Cardiac septum (tissue), 1 donor: ENCODE data around the gene ELMOD1. TPM values are rescaled to one million over a fixed set of nuclear protein-coding genes. Genes with fewer than 3 reads are reported as not detected.

ENCODE experiments used
- DNase-seq: peaks from one replicate; pipeline ENCODE4 v3.0.0-alpha.2; 2020; ENCODE audit warnings: low spot score
- intact Hi-C: fragments of 100-400 bp; cut with DNase I; formaldehyde crosslinking; loops from one replicate; pipeline ENCODE4 v1.14.0; 2022
- total RNA-seq: library from RNA; stranded (reverse); fragmentation: NEBNext Ultra II Directional; extraction: Animal tissue kit (Norgen Biotek cat#: 25700); gene quantifications from one replicate; pipeline ENCODE4 v1.2.1, GENCODE V29; 2021
- donor health status: DM: no; HTN: no; CAD: no.

The ELMOD1 gene
- total RNA-seq, 1 donor from 2014 or later: 0.89 TPM

DNA sequence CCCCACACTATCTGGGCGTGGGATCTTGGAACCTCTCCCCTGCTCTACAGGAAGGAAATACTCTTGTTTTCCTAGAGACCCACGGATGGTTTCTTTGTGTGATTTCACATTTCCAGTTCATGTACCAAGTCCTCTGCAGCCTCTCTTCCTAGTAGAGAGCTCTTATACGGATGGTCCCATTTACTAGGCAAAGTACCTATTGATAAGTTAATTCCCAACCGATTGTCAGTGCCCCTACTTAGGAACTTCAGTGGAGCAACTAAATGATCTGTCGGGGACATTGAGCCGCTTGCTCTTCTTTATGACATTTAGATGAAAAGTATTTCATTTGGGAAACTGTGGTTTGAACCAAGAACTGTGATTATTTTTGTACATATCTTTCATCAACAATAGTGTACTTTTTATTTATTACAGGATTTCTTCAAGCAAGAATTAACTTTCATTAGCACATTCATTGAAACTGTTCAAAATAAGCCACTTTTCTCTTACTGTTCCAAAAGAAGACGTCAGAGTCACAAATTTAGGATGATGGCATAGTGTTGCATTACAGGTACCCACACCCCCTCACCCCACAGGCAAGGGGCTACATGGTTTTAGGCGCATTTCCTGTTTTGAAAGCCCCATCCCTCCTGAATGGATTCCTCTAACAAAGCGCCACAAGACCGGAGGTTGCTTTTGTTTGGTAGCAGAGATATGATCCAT is 34.2 kb downstream of the ELMOD1 start:
- DNase-seq: no peak
- intact Hi-C loops: no loop called here

DNA sequence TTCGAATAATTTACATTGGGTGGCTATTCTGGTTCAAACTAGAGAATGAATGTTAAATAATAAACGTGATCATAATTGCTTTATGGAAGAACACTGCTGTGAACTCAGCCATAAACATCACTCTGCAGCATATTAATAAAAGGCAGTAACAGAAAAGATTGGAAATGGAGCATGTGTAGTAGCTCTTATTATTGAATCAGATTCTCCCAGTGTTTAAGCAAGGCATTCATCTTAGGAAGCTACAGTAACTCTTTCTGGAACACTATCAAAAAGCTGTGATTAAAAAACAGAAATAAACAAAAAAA is 34.7 kb downstream of the ELMOD1 start:
- intact Hi-C loops: no loop called here
- DNase-seq: no peak

DNA sequence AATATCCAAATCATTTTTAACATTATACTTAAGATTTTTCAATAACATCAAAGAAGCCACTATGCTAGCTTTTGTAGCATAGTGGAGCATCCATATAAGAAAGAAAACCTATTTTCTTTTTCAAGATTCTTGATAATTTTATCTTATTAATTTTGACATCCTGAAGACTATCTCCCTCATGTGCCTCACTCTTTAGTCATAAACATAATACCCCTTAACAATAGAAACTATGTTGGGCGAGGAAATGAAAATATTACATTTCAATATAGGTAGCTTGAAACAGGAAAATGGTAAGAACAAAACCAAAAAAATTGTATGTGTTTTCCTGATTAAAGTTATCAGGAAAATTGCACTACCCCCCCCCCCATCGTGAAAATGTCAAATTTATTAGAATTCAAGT is 40.1 kb downstream of the ELMOD1 start:
- no peak for DNase-seq
- intact Hi-C loops: no loop called here

DNA sequence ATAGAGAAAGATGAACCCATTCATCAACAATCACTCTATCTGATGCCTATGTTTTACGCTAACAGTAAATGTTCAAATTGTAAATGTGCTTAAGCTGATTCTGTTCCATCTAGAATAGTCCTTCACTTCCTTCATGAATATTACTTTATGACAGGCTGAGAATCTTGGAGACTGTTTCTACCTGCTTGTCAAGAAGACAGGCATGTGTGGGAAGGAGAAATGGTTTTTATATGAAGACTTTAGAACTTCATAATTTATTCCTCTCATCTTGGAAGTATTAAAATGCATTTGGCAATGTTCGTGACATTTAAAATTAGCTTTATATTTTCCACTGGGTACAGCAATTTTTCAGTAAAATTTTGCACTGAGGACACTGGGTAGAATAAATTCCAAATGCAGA is 41.0 kb downstream of the ELMOD1 start:
- intact Hi-C loops: no loop called here

DNA sequence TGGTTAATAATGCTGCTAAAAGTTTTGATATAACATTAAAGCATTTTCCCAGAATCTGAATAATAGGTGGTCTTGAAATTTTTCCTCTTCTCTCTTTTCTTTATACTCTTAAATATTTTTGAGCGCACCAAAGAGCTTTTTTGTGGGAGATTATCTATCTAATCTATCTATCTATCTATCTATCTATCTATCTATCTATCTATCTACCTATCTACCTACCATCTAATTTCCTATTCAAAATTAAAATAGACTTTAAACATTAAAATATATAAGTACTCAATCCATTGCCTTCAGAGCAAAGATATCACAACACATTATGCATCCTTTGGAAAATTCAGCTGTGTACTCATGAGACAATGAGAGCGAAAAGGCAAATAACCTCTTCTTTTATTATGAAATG is 55.8 kb downstream of the ELMOD1 start:
- intact Hi-C loops: no loop called here
- DNase-seq: no peak

More for the DNA sequence above, 41.0 kb downstream of the ELMOD1 start:
- DNase-seq: no peak

DNA sequence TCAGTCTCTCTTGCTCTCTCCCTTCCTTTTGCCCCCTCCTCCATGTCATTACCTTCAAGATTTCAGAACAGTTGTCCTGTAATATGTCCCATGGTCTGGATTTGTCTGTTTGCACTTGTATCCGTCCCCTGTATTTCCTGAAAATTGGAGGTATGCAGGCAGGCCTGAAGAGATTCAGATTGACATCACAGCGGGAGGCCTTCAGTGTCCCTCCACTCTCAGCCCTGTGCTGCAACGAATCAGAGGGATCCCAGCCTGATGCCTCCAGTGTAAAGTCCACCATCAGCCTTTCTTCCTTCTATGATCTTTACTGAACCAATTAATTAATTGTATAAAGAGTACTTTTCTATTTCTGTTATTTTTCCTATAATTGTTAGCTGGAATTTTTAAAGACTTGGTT is 57.3 kb downstream of the ELMOD1 start:
- intact Hi-C loops: no loop called here

DNA sequence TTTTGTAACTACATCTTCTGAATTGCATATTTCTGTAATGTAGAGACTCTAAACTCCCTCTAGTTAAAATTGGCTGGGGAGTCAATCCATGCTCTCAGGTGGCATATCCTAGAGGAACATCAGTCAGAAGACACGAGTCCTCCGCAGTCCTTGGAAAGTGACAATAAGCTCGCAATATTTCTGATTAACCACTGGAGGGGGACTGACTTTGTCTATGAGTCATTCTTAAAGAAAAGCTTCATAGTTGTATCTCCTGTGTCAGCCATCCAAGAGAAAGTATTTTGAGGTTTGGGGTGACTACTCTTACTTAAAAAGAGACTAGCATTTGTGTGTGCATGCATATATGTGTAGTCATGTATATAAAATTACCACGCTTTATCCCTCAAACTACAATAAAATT is 60.7 kb downstream of the ELMOD1 start:
- intact Hi-C loops: no loop called here
- DNase-seq: no peak

More for the DNA sequence above, 57.3 kb downstream of the ELMOD1 start:
- no peak for DNase-seq

DNA sequence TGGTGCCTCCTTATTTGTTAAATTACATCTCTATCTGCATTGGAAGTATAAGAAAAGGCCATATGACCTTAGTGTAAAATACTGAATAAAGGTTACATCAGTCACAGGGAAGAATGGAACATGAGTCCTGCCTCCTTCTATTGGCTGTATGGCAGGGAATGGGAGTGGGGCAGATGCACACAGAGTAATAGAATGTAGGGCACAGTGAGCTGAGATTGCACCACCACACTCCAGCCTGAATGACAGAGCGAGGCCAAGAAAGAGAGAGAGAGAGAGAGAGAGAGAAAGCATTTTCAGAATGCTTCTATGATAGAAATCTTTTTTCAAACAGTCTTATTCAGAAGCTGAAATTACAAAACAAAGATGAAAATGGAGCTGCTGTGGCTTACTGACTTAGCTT is 62.1 kb downstream of the ELMOD1 start:
- intact Hi-C loops: no loop called here
- no peak for DNase-seq

DNA sequence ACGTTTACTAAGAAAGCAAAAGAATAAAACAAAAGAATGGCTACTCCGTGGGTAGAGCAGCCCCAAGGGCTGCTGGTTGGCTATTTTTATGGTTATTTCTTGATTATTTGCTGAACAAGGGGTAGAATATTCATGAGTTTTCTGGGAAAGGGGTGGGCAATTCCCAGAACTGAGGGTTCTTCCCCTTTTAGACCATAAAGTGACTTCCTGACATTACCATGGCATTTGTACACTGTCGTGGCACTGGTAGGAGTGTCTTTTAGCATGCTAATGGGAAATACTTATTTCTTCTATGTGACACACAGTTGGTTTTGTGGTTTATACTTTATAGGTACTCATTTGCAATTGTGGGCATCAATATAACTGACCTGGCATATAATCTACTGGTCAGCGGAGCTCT is 64.7 kb downstream of the ELMOD1 start:
- intact Hi-C loops: no loop called here
- DNase-seq: no peak

DNA sequence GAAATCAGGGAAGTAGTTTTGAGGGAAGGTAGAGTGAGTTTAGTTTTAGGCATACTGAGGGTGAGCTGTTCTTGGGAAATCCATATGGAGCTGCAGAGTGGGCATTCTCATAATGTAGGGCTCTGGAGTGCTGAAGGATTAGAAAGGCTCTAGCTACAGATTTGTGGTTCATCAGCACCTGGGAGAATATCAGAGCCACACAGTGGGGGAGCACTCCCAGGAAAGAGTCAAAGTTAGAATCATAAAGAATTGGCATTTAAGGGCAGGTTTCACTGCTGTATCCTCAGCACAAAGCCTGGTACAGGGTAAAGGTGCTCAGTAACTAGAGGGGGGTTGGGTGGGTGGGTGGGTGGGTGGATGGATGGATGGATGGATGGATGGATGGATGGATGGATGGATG is 68.4 kb downstream of the ELMOD1 start:
- no peak for DNase-seq
- intact Hi-C loops: no loop called here

DNA sequence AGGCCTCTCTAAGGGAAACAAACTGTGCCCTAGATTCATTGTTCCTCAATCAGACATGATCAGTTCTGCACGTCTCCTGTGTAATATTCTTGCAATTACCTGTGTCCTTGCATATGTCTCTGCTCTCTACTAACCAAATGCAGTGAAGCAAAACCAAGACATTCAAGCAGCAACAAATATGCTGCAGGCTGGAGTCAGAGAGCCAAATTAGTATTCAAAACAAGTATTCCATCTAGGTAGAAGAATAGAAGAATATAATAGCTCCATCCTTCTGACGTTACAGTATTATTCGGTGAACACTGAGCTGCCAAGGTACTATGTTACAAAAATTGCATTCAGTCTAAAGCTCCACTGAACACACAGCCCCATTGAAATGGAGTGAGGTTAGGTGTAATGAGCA is 69.1 kb downstream of the ELMOD1 start:
- intact Hi-C loops: no loop called here
- no peak for DNase-seq

DNA sequence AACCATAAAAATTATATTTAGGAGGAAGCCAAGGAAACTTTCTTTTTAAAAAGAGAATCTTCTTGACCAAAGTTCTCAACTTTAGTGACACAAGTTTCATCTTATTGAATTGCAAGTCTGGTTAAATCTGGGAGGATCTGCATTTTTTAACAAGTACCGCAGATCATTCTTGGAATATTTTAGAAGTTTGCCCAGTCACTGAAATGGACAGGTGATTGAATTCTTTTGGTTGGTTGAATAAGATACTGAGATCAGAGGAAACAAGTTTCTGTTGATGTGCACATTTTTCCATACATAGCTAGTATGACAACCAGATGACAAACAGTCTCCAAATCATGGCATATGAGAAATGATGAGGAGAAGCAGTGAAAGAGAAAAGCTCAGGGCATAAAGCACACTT is 70.7 kb downstream of the ELMOD1 start:
- DNase-seq: no peak
- intact Hi-C loops: no loop called here

DNA sequence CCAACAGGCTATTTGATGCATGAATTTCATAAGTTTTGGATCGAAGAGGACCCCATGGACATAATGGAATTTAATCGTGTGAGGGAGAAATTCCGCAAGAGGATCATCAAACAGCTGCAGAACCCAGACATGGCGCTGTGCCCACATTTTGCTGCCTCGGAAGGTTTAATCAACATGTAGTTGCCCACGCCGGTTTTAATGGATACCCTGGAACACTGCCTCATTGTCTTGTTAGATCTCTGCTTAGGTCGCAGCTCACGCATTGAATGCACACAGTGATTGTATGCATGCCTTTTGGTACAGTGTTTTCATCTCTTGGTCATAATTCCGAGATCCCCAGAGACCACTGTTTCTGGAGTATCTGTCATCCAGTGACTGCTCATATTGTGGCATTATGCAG is 74.1 kb downstream of the ELMOD1 start:
- DNase-seq: no peak

DNA sequence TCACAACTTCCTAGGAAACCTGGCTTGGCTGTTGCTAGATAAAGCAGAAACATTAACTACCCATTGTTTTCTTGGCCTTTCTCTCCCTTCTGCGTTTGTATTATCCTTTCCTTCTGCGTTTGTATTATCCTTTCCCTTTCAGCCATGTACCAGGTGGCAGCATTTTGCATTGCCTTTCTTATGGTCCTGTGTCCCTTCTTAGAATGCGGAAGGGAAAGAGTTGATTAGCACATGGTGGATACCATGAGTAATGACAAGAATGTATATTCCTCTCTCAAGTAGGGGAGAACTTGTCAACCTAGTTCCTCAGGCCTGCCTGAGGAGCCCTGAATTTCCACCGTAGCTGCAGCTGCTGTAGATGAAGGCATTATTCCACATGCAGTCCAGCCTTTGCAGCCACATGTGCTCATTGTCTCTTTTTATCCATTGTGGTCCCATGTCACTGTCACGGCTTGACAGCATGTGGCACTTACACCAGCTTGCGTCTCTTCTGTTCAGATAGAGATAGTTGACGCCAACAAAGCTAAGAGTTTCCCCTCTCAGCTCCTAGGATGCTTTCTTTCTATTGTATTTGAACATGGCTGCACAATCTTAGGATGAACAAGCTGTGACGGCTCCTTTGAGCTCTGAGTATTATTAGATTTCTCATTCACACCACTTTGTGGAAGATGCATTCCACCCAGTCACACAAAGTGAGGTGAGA is 76.1 kb downstream of the ELMOD1 start:
- DNase-seq: no peak
- intact Hi-C loops: no loop called here

More for the DNA sequence above, 74.1 kb downstream of the ELMOD1 start:
- intact Hi-C loops: no loop called here

DNA sequence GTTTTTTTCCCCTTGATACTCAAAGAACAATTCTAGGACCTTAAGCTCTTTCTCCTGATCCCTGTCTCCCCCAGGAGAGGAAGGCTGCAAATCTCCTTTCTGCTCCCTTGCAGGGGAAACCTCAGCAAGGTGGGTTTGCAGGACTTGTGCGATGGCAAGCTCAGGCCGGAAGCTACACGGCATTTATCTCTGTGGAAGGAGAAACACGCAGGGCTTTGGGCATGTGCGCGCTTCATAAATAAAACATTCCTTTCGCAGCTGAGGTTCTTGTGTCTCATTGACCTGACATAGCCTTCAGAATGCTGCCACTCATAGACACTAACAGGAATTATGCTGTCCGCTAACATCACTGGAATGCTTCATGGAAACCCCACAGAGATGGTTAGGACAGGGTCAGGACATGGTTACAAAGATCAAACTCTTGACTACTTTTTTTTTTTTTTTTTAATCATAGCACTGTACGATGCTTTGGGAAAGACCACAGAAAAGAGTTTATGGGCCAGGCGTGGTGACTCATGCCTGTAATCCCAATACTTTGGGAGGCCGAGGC is 78.3 kb downstream of the ELMOD1 start:
- intact Hi-C loops: no loop called here
- no peak for DNase-seq

DNA sequence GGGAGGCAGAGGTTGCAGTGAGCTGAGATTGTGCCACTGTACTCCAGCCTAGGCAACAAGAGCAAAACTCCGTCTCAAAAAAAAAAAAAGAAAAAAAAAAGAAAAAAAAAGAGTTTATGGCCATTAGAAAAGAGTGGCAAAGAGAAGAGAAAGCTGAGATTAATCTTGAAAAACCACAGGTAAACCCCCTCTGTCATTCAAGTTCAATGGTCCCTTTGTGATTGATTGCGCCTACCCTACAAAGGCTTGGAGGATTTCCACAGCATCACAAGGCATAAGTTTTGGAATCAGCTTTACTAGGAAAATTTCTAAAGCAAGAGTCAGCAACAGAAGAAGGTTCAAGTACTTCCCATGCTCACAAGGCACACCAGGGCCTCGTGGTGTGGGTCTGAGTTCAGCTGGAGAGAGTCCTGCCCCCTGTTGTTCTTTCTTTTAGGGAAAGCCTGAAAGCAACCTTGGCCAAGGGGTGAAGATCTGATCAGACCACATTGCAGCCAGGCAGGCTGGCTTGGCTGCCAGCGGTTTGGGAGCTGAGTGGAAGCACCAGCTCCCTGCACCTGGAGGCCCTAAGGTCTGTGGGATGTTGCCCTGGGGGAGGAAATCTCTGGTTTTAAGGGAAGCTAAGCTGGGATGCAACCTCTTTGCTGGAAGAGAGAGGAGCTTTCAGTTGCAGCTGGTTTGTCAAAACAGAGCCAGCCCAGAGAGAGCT is 79.1 kb downstream of the ELMOD1 start:
- intact Hi-C loops: no loop called here
- DNase-seq: no peak

DNA sequence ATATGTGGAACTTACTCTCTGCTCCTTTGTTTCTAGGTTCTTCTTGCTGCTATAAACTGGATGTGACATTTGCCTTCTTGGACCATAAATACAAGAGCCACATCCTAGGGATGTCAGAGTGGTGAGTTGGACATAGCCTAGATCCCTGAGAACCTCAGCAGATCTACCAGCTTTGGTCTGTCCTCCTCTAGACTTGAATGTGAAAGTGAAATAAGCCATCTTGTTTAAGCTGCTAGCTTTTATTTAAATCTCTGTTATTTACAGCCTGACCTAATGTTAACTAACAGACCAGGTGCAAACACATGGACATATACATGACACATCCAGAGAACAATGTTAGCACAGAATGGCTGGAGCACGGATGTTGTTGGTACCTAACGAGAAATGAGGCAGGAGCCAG is 85.0 kb downstream of the ELMOD1 start:
- no peak for DNase-seq
- intact Hi-C loops: no loop called here

DNA sequence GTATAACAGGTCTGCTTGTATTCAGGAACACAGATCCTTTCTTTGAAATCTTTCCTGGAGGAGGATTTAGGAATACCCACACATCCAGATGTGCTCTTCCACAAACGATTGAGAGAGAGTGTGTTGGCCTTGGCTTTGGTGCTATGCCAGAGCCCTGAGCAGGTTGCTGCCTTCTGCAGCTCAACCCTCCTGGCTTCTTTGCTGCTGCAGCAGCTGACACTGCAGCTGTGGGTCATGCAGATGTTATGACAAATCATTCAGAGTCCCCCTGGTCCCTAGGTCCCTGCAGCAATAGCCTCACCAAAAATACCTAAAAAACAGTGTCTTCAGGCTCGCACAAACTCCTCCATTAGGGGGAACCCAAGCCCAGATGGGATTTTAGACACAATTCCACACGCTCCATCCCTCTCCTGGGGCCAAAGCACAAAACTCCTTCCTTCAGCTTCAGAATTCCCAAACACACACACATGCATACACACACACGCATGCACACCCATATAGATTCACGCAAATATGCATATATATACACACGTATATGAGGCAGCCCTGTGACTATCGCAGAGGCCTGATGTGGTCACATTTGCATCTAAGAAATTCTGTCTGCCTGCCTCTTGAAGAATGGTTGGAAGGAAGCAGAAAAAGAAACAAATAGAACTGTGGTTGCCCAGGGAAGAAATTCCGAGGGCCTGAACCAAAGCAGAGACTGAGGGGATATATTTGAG is 85.5 kb downstream of the ELMOD1 start:
- intact Hi-C loops: no loop called here
- no peak for DNase-seq

DNA sequence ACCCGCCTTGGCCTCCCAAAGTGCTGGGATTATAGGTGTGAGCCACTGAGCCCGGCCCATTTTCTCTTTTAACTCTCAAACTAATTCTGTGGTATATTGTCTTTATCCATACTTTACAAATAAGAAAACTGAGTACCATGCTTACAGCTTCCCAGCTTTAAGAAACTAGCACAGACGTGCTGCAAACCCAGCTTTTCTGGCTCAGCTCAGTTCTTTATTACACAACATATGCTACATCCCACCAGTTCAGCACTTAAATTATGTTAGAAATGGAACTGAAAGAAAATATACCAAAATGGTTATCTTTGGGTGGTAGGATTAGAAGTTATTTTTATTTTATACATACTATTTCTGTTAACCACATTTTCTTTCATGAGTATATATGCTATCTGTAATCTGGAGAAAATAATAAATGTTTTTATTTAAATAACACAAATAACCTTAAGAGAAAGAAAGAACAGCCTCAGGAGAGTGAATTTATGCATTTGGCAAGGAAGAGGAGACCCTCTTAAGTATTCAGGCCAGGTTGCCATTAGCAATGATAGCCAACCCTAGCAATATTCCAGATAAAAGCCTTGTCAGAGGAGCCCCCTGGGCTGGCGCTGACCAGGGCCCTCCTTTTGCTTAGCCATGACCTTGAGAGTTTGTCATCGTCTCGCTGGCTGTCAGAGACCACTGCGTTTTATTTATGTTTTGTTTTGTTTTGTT is 87.1 kb downstream of the ELMOD1 start:
- DNase-seq: no peak
- intact Hi-C loops: no loop called here

DNA sequence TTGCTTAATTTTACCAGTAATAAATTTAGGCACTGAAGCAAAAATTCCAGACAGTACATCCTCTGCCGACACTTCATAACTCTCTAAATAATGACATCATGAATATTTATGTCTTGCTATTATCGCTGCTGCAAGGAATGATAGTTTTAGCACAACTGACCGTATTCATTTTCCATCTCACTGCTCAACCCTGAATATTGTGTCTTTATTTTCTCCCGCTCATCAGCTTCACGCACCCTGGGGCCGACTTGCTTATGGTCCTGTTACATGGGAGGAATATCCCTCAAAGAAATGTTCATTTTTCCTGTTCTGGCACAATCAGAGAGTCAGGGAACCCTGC is 87.7 kb downstream of the ELMOD1 start:
- intact Hi-C loops: no loop called here

More for the DNA sequence above, 87.7 kb downstream of the ELMOD1 start:
- no peak for DNase-seq
